ENCODE data around the gene GGT7. TPM values are rescaled to one million over a fixed set of nuclear protein-coding genes. Genes with fewer than 3 reads are reported as not detected.
"Not testable (repeated sequence)": the region's sequence is repeated elsewhere in the genome, so short reads cannot be mapped to it uniquely, and the experiment has no call there.

The GGT7 gene
- polyA plus RNA-seq, 4 donors, result 18.0 to 25.5 (median 21.1) TPM

DNA sequence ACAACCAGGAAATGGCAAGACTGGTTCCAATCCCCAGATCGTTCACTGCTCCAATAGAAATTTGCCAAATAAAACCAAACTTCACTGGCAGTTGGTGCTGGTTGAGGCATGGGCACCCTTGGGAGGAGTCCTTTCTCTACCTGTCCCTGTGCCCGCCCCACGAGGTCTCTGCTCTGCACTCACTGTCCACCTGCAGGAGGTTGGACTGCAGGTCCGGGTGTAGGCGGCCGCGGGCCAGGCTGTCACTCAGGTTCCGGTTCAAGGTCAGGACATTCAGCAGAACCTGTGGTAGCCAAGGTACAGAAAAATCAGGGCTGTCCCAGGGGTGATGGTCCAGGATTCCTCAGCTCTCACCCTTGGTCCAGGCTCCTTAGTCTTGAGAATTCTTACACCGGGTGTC is 22.9 kb downstream of the GGT7 start:
- no peak for DNase-seq (ENCODE audit: low read depth in 4 of 4, low spot score in 3 of 4)

- DNase-seq (ENCODE audit: low read depth in 4 of 4, low spot score in 3 of 4), result no peak
Measured at GRCh38 chr20:34848597-34848996, 24.1 kb downstream of the GGT7 start.

DNA sequence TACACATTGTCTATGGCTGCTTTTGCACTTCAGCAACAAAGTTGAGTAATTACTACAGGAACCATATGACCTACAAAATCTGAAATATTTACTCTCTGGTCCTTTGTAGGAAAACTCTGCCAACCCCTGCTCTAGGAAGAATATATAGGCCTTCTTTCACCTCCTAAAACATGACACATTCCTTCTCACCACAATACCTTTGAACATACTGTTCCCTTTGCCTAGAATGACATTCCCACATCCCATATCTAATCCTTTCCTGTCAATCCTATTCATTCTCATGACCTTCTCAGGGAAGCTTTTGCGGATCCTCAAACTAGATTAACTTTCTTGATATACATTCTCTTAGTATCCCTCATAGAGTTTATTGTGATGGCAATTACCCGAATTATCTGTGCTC is 29.2 kb downstream of the GGT7 start:
- no peak for DNase-seq (ENCODE audit: low read depth in 4 of 4, low spot score in 3 of 4)

- DNase-seq (ENCODE audit: low read depth in 4 of 4, low spot score in 3 of 4), result no peak
Measured at GRCh38 chr20:34842143-34842542, 30.5 kb downstream of the GGT7 start.

GRCh38 chr20:34834459-34834893 is 38.2 kb downstream of the GGT7 start:
- peak in 2 of 4 donors; percentile 6 to 7 for DNase-seq (ENCODE audit: low read depth in 4 of 4, low spot score in 3 of 4)

GRCh38 chr20:34831936-34832335 is 40.7 kb downstream of the GGT7 start:
- no peak for DNase-seq (ENCODE audit: low read depth in 4 of 4, low spot score in 3 of 4)

GRCh38 chr20:34829191-34829590 is 43.5 kb downstream of the GGT7 start:
- DNase-seq (ENCODE audit: low read depth in 4 of 4, low spot score in 3 of 4), result no peak

GRCh38 chr20:34825530-34826362 is 46.9 kb downstream of the GGT7 start, which contains the start of gene NCOA6:
Gene NCOA6 (minus strand): TSS chr20:34825651. CDS start chr20:34782355, 43,296 bp downstream.
- peak; percentile 55 to 71 (median 63) for DNase-seq (ENCODE audit: low read depth in 4 of 4, low spot score in 3 of 4)

- peak in 3 of 4 donors; percentile 5 to 26 (median 11) for DNase-seq (ENCODE audit: low read depth in 4 of 4, low spot score in 3 of 4)
Measured at GRCh38 chr20:34824806-34825529, 47.7 kb downstream of the GGT7 start.

GRCh38 chr20:34824452-34824805 is 48.2 kb downstream of the GGT7 start:
- DNase-seq (ENCODE audit: low read depth in 4 of 4, low spot score in 3 of 4), result peak; percentile 32 to 49 (median 46)

GRCh38 chr20:34824026-34824425 is 48.6 kb downstream of the GGT7 start:
- no peak for DNase-seq (ENCODE audit: low read depth in 4 of 4, low spot score in 3 of 4)

DNA sequence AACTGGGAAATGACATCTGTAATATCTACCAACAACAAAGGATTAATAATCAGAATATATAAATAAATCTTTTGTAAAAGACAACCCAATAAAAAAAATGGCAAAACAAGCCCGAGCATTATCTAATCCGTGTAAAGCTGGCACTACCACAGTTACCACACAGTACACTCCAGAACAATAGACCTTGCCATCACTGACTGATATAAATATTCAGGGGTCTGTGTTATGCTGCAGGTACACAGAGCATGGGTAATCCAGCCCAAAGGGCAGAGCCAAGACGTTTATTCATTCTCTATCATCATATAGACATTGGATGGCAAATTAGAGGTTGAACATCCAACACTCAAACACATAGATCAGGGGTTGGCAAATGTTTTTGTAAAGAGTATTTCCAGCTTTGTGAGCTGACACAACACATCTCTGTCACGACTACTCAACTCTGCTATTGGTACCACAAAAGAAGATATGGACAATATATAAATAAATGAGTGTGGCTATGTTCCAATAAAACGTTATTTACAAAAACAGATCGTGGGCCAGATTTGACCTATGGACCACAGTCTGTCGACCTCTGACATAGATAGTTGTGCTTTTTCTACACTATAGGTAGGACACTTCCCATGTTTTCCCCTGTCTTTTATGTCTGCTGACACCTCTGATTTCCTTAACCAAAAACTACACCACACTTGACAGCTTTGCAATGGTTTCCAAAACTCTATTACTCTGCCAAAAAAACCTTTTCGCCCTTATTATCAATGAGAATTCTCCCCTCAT is 51.7 kb downstream of the GGT7 start:
- DNase-seq (ENCODE audit: low read depth in 4 of 4, low spot score in 3 of 4), result no peak

DNA sequence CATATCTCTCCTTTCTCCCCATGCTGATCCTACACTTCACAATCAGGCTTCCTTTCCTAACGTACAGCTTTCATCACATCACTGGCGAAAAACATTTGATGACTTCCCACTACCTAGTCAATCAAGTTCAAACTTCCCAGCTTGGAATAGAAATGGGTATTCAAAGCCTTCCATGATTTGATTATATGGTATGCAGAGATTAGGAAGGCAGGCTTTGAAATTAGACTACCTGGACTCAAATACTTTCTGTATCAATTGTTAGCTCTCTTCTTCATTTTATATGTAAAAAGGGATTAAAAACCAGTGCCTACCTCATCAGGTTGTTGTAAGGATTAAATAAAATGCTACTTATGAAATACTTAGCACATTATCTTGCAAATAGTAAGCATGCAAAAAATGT is 54.9 kb downstream of the GGT7 start:
- no peak for DNase-seq (ENCODE audit: low read depth in 4 of 4, low spot score in 3 of 4)

DNA sequence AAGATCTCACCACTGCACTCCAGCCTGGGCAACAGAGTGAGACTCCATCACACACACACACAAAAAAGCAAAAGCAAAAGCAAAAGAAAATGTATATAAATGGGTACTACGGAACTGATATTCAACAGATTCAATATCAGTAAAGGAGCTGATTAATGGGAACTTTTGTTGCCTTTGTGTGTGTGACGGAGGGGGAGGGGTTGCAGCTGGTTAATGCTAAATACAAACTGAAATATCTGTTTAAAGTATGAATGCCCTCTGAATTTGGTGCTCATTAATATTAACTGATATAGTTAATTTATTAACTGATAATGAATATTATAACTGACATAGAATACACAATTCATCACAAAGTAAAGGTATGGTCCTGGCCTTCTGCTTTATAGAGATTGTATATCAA is 55.6 kb downstream of the GGT7 start:
- DNase-seq (ENCODE audit: low read depth in 4 of 4, low spot score in 3 of 4), result no peak

GRCh38 chr20:34815636-34816035 is 57.0 kb downstream of the GGT7 start:
- DNase-seq (ENCODE audit: low read depth in 4 of 4, low spot score in 3 of 4), result no peak

- DNase-seq (ENCODE audit: low read depth in 4 of 4, low spot score in 3 of 4), result no peak
Measured at GRCh38 chr20:34808583-34808982, 64.1 kb downstream of the GGT7 start.

- not testable (repeated sequence) for DNase-seq (ENCODE audit: low read depth in 4 of 4, low spot score in 3 of 4)
Measured at GRCh38 chr20:34807944-34808465, 64.7 kb downstream of the GGT7 start.

DNA sequence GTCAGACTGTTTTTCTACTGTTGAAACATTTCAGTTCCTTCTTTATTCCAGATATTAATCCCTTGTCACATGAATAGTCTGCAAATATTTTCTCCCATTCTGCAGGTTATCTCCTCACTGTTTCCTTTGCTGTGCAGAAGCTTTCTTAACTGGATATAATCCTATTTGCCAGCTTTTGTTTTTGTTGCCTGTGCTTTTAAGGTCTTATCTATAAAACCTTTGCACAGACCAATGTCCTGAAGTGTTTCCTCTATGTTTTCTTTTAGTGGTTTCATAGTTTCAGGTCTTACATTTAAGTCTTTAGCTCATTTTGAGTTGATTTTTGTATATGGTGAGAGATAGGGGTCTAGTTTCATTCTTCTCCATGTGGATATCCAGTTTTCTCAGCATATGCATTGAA is 66.4 kb downstream of the GGT7 start:
- DNase-seq (ENCODE audit: low read depth in 4 of 4, low spot score in 3 of 4), result no peak

- DNase-seq (ENCODE audit: low read depth in 4 of 4, low spot score in 3 of 4), result no peak
Measured at GRCh38 chr20:34798871-34799270, 73.8 kb downstream of the GGT7 start.

DNA sequence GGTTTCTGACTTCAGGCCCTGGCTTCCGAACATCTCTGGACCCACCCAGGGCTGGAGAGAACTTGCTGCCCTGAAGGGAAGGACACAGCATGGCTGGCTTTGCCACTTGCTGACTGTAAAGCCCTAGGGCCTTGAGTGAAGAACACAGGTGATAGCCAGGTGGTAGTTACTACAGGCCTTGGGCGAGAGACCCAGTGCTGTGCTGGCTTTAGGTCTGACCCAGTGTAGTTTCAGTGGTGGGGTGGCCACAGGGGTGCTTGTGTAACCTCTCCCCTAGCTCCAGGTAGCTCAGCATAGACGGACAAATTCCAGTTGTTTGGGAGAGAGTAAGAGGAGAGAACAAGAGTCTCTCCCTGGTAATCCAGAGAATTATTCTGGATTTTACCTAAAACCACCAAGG is 74.3 kb downstream of the GGT7 start:
- DNase-seq (ENCODE audit: low read depth in 4 of 4, low spot score in 3 of 4), result no peak
